Left lobe of liver (tissue), 2 donors: Measurements from ENCODE around the gene CALU. TPM values are rescaled to one million over a fixed set of nuclear protein-coding genes. Genes with fewer than 3 reads are reported as not detected.

Experiments used
- ATAC-seq: fragments of 200-7000 bp; cut with Tn5 transposase; one replicate; pipeline ENCODE4 v1.9.1; 2020; ENCODE audit warnings: mild to moderate bottlenecking, moderate library complexity
- DNase-seq: peaks from one replicate; pipeline ENCODE4 v3.0.0-alpha.2; 2020; ENCODE audit warnings: low spot score
- total RNA-seq: library from RNA; stranded (reverse); gene quantifications from one replicate; pipeline ENCODE4 v1.2.1, GENCODE V29; 2021
- donor health status: DM: no; HTN: no; CAD: no; lungs with moderate emphysema.
- donor health status: DM: no; HTN: yes; CAD: no.

The CALU gene
- total RNA-seq, 1 donor from 2014 or later = 27.5 TPM

DNA sequence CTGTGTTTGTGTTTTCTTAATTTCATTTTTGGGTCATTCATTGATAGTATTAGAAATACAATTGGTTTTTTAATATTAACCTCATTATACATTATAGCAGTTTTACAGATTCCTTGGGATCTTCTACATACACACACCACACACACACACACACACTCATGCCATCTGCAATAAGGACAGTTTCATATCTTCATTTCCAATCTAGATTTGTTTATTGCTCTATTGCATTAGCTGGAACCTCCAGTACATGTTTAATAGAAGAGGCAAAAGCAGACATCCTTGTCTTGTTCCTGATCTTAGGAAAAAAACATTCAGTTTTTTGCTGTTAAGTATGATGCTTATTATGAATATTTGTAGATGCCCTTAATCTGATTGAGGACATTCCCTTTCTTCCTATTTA, 17.8 kb upstream of the CALU start:
- ATAC-seq = no peak
- DNase-seq = no peak

DNA sequence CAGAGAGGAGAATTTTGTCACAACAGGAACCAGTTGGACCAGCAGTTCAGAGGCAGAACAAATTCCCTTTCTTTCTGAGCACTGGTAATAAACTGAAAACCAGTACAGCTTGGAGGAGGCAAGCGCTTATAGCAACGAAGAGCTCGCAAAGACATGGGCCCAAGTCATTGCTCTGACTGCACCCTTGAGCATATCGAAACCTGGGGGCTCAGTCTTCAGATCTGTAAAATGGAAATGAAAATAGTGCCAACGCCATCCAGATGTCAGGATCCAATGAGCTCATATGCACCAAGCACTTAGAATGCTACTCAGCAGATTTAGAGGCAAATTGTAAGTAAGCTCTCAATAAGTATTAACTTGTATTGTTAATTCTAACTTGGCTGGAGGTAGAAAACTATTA, 14.4 kb upstream of the CALU start:
- ATAC-seq (no peak), DNase-seq (no peak)

DNA sequence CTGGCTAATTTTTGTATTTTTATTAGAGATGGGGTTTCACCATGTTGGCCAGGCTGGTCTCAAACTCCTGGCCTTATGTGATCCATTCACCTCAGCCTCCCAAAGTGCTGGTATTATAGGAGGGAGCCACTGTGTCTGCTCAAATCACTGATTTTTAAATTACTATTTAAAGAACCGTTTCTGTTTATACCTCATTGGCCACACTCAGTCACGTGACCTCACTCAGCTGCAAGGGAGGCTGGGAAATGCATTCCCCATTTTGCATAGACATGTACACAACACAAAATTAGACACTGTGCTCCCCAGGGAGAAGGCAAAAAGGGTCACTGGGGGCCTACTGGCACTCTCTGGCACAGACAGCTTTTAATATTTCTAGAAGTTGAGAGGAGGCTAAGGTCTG, 13.6 kb upstream of the CALU start:
- ATAC-seq (no peak), DNase-seq (no peak)

DNA sequence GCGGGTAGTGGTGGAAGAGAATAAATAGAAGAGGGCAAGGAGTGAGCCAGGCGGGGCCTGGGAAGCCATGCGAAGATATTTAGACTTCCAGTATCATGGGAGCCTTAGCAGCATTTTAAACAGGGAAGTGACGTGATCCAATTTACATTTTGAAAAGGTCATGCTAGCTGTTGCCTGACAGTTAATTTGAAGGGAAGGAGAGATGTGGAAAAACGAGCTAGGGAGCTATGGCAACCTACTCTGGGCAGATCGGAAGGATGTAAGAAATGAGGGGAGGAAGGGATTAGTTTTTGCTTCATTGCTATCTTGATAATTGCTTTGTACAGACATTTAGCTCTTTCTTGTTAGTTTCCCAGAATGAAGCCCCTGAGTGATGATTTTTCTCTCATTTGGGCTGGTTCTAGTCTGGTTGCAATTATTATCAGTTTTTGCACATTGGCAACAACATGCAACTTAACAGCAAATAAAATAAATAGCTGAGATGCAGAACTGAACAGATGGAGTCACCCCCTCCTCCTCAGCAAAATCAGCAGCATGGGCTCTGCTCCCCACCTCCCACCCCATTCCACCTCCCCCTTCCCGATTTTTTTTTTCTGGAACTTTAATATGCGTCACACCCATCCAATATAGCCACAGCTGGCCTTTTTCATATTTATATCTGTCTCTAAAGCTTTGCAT, 13.0 kb upstream of the CALU start:
- DNase-seq (no peak), ATAC-seq (no peak)

DNA sequence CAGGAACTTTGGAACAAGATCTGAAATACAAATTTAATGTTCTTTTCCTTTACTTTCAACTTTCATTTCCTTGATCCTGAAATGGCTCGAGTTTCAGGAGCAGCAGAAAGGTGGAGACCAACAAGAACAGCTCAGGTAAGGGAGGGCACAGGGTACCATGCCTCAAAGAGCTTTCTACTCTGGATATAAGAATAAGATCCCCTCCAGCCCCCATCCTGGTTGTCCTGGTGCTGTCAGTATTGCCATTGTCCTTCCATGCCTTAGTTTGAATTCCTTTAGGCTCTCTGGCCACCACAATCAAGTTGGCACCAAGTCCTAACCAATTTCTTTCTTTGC, 12.5 kb upstream of the CALU start:
- ATAC-seq (no peak), DNase-seq (no peak)

DNA sequence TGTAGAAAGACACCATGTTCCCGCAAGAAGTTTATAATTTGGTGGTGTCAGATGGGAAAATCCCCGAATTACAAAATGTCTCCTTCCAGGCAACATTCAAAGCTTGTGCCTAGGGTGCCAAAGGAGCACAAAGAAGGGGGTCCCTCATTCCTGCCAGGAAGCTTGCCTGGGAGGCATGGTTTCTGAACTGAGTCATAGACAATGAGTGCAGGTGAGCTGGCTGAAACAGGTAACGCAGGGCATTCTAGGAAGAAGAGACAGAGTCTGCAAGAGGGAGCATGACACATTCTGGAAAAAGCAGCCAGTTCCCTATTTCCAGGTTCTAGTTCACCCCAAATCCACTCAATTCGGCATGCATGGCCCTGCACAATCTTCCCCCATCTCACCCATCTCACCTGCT, 11.9 kb upstream of the CALU start:
- DNase-seq = no peak
- ATAC-seq = no peak

DNA sequence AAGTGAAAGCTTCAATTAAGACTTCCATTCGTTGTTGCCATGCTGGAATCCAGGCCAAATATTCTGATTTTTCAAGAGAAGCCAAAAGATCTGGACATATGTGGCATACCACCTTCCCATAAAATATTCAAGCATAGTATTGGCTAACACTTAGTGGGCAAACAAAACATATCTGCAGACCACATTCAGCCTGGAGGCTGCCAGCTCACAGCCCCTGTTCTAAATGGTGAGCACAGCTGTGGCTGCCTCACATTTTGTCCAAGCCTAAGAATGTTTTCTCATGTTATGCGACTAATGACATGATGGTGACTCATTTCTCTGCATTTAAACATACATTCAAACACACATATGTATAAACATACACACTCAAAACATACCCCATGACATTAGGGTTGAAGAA, 10.6 kb upstream of the CALU start:
- ATAC-seq (no peak), DNase-seq (no peak)

DNA sequence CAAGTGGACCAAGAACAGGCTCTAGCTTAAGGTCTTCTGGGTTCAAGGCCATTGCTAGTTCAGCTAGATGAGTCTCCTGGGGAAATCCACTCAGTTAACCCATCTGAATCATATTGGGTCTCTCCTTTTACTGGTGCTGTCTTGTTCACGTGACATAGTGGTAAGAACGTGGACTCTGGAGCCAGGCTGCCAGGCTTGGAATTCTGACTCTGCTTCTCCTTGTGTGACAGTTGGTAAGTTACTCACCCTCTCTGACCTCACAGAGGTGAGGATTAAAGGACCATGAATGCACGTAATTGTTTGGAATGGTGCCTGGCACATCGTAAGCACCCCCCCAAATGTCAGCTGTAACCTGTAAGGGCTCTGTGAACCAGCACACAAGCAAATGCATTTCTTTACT, 9.7 kb upstream of the CALU start:
- no peak for DNase-seq

DNA sequence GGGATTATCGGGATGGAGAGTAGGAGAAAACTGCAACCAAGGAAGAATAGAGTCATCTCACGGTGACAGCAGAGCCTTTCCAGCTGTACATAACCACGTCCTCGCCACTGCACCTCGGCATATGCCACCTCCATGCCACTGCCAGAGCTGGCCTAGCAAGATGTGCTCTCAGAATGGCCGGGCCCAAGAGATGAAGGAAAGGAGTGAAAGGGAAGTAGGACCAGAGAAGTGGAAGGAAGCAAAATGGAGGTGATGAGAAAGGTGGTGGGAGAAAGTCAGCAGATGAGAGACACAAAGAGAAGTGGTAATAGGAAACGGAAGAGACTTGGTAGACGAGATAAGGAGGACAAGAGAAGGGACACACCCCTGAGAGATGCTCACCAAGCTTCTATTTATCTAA, 8.0 kb upstream of the CALU start:
- DNase-seq = no peak
- no peak for ATAC-seq

More for the DNA sequence above, 9.7 kb upstream of the CALU start:
- ATAC-seq = no peak

DNA sequence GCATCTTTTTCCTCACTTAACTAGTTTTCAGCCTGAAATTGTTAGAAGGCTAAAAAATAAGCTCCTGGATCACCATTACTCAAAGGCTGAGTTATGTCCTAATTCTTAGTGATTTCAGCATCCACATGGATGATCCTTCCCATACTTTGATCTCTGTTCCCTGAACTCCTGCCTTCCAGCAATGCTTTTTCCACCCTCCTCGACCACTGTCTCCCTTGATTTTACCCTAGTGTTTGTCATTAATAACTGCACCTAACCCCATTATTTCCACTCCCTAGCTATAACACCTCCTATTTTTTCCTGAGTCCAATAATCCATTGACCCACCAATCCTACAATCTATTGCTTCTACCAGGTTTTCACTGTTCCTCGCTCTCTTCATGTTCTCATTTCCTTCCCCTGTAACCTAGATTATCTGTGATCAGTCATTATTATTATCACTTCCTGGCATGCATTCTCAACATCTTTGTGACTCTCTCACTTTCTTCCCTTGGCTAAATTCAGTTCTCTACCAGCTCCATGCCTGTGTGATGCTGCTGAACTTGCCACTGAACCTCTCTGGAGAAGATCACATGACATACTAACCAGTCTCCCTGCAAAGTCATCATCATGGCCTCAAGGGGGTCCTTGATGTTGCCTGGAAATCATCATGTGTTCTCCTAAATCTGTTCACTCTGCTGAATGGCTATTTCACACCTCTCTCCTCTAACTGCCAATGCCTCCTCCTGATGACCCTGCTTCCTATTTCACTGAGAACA, 6.5 kb upstream of the CALU start:
- no peak for ATAC-seq
- no peak for DNase-seq

DNA sequence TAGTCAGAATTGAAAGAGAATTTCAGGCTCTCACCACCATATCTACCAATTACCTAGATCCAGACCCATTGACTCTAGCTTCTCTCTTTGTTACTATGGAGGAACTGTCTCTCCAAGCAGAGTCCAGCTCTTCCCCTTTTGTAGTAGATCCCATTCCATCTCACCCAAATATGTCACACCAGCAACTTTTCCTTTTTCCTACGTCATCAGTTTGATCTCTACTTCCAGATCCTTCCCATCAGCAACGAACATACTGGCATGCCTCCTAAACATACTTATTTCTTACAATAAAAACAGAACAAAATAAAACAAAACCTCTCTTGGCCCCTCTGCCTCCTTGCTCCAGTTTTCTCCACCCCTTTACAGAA, 5.9 kb upstream of the CALU start:
- no peak for DNase-seq
- ATAC-seq = no peak

DNA sequence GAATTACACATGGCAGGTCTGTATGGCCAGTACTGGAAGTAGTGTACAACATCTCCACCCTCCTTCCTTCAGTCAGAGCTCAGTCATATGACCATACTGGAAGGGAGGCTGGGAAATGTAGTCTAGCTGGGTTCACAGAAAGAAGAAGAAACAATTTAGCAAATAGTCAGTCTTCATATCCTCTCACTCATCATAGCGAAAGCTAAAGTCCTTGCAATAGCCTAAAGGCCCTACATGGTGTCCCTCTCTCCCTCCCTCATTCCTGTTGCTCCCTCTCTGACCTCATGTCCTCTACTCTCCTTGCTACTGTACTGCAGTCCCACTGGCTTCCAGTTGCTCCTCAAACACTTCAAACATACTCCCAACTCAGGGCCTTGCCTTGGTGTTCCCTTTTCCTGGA, 4.3 kb upstream of the CALU start:
- DNase-seq = no peak
- no peak for ATAC-seq

DNA sequence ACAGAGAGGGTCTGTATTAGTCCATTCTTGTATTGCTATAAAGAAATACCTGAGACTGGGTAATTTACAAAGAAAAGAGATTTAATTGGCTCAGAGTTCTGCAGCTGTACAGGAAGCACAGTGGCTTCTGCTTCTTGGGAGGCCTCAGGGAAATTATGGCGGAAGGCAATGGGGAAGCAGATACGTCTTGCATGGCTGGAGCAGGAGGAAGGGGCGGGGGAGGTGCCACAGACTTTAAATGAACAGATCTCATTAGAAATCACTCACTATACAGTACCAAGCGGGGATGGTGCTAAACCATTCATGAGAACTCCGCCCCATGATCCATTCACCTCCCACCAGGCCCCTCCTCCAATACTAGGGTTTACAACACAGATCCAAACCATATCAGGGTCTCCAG, 3.7 kb upstream of the CALU start:
- no peak for DNase-seq
- no peak for ATAC-seq

DNA sequence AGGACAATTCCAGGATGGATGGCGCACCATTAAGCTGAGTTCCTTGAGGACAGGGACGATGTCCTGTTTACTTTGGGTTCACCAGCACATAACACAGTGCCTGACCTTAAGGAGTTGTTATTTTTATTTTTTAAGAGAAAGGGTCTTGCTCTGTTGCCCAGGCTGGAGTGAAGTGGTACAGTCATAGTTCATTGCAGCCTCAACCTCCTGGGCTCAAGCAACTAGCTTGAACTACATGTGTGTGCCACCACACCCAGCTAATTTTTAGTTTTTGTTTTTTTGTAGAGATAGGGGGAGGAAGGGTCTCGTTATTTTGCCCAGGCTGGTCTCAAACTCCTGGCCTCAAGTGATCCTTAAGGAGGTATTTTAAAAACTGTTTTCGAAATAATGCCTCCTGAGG, 1.7 kb upstream of the CALU start:
- ATAC-seq = no peak
- no peak for DNase-seq

DNA sequence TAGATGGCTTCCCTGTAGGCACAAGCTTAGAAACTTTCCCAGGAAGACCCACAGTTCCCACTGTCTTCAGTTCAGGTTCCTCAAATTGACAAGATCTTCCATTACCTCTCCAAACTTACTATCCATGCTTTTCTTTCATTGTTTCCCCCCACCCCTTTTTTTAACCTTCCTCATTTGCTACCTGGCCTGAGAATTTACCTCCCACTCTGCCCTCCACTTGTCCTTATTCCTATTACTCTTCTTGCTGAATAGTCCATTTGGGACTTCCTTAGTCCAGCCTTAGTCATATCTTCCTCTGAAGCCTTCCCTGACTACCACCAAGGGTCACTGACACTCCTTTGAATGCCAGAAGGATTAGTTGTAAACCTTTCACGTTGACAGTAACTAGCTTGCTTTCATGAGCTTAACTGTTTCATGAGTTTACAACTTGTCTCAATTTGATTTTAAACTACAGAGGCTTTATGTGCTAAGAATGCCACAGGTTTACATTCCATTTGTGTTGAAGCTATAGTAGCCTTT, 1.2 kb upstream of the CALU start:
- ATAC-seq = no peak
- no peak for DNase-seq

DNA sequence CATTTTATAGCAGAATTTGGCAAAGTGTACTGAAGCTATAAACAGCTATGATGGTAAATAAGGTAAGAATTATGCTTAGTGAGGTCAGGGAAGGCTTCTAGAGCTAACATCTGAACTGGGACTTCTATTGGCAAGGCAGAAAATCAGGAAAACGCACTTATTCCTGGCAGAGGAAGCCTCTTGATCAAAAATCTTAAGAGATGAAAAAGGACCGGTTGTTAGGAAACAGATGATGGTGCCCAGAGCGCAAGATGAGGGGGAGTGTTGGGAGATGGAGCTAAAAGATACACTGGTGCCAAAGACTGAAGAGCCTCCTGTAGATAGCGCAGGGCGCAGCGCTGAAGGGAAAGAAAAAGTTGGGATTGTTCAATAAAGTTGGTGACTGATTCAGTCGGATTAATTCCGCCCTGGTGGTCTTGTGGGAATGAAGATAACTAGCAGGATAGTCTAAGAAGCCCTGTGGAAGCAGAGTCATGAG, 550 bp upstream of the CALU start:
- ATAC-seq (peak; percentile 29), DNase-seq (no peak)

DNA sequence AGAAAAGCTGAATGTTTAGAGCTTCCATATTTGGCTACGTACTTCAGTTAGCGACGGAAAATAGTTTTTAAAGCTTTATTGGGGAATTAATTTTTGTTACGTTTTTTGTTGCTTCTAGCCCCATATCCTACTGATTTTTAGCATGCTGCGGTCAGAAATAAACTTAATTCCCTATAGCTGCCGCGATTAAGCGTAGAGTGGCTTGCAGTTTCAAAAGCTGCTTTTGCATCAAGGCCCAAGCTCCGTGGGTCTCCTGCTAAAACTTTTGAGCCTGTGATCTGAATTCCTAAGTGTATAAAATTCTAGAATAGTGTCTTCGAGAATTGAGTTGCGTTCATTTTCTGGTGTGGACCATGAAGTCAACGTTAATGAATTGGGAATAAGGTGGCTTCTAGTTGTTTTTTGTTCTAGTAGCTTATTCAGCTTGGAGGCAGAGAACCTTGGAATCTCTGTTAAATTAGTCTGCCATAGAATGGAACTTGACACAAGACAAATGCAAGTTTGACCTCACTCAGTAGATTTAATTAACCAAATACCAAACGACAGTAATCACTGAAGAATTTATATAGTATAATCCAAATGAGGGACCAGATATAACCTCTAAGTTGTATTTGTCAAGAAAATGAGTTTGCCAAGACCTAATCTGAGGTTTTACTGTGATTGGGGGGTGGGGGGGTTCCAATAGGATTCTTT, 977 bp downstream of the CALU start:
- DNase-seq = no peak
- no peak for ATAC-seq

DNA sequence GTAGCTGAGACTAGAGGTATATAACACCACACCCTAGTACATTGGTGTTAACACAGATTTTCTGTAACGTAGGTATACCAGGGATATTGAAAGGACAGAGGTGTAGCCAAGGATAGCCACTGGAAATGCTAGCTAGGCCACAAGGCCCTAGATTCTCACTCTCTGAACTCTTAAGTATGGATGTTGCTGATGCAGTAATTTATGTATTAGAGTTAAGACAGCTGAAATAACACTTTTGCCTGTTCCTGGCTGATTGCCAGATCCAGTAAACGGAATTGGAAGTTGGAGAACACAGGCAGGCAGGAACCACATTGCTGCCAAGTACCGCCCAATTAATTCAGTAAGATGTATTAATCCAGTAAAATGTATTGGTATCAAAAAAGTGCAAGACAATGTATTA, 1.8 kb downstream of the CALU start:
- ATAC-seq = no peak

DNA sequence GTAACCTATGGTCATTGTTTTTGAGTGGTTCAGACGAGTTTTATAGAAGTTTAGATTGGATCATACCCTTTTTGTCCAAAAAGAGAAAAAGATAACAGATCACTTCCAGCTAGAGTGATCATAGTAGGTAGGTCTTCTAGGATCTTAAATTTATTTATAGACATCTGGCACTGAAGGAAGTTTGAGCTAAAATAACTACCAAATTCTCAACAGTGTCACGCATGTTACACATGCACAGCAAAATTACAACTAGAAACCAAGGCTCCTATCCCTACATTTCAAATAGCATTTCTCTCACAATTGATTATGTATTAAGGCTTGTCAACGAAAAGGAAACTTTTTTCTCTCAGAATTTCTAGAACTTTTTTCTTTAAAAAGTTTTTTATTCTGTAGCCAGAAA, 2.3 kb downstream of the CALU start:
- ATAC-seq (no peak), DNase-seq (no peak)

More for the DNA sequence above, 1.8 kb downstream of the CALU start:
- no peak for DNase-seq

DNA sequence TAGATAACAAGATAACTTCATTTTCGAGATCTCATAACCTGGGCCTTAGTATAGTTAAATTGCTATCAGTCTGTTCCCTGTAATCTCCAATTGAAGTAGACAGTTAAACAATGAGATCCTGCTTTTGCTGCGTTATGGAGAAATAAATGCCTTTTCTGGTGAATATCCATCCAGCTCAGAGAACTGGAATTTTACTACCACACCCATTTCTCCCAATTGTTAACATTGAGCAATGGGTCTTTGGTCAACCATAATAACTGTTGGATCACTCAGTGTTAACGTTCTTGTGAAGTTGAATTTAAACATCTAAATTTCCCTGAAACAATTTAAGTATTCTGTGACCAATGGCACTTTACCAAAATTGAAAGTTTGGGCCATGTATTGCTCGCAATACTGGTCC, 3.0 kb downstream of the CALU start:
- DNase-seq = no peak
- no peak for ATAC-seq

DNA sequence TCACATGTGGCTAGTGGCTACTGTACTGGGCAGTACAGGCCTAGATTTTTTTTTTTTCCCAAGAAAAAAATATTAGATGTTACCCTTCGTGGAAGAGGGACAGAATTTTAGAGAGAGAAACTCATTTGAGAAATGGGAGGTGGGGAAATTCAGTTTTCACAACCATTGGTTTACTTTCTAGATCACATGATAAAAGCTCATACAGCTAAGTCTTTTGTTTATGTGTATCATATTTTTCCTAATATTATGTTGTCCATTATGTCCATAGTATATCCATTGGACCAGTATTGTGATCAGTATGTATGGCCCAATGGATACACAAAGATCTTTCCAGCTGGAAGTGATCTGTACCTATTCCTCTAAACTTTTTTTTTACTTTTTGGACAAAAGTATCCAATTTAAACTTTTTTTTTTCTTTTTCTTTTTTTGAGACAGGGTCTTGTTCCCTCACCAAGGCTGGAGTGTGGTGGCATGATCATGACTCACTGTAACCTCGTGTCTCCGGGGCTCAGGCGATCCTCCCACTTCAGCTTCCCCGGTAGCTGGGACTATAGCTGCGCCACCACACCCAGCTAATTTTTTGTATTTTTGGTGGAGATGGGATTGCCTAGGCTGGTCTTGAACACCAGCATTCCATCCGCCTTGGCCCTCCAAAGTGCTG, 4.1 kb downstream of the CALU start:
- no peak for DNase-seq
- no peak for ATAC-seq
